SHP77 (cell line): ENCODE measurements around the gene WSB2.
"Not testable (repeated sequence)": the region's sequence is repeated elsewhere in the genome, so short reads cannot be mapped to it uniquely, and the experiment has no call there.

Experiments
- DNase-seq, 2 experiments: peaks; one replicate each; lab custom pipeline; 2025; lab: John Stamatoyannopoulos, UW

WSB2 gene

DNA sequence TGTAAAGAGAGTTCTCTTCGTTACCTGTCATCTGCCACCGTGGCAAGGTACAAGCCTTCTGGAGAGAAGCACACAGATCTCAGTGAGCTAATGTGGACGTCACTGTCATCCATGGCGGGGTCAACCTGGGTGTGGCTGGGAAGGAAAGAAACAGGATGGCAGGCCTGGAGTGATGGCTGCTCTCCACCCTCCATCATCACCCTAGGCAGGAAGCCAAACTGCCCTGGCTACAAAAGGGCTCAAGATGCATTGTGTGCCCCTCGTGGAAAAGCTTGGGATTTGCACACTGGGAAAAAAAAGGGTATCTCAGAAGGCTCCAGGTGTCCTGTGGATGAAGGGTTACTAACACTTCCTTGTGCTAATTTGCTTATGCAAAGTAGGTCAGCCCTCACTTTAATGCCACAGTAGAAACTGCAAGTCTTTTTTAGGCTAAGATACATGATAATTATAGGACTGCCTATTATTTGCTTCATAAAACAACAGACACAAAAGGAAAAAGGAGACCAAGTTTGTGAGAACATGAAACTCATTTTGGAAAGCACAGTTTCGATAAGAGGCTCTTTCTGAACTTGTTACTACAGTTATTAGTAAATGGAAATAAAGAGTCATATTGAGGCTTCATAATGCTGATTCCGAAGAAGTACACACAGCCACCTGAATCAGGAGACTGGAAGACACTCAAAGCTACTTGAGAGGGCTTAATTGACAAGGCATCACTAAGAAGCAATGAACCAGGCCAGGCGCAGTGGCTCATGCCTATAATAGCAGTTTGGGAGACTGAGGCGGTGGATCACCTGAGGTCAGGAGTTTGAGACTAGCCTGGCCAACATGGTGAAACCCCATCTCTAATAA, 25.6 kb downstream of the WSB2 start:
- peak; percentile 27 to 29 for DNase-seq

DNA sequence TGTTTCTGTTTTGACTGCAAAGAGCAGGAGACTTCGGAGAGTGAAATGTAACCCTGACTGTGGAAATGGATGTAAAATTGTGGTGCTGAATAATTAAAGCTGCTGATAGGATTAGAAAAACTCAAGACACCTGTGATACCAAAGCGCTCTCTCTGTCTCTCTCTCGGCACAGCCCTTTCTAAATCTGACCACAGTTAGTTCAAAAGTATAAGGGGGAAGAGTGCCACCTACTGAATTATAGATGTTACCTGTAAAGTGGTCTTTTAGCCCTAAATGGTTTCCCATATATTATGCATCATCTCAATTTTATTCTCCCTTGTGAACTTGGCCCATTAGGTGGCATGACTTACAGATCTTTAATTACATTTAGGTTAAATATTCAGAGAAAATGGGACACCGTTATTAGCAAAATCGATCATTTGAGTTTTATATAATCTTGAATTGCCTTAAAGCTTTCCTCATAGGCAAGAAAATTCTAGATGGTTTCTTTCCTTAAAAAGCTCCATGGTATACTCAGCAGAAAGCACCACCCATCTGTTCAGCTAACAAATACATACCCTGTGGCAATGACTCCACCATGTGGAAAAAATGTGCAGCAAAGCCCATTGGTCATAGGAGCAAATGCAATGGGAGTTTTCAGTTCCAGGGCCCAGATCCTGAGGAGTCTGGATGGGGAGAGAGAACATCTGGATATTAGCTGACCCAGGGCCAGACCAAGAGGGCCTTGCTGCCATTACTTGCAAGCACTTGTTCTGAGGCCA, 26.4 kb downstream of the WSB2 start:
- DNase-seq: peak in 1 of 2 experiments; percentile 29

DNA sequence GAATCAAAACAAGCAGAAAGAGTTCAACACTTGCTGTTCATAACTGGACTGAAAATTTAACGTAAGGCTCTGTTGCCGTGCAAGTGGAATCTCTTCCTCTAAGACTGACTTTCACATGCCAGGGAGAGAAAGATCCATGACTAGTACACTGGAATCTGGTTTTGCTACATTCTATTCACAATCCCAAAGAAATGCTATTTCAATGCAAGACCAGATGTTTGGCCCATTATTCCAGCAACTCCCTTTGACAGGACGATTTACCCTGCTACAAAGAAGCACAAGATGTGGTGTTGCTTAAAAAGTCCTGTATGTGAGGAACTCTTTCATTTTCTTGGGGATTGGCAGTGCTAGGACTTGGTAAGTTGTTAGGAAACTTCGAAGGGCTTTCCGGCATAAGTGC, 27.1 kb downstream of the WSB2 start:
- no peak for DNase-seq

DNA sequence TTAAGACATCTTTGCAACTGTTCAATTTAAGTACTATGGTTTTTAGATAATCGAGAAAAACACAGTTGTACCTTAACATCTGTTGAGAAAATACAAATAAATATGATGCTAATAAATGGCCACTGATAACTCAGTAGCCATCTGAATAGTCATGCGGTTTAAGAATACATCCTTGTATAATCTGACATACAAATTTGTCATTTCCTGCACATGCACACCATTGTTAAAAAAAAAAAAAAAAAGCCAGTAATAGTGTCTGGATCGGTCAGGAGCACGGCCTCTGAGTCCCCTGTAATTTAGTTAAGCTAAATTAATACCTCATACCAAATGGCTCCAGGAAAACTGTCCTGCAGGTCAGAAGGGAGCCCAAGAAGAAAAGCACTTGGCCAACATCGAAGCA, 27.7 kb downstream of the WSB2 start:
- DNase-seq: no peak

DNA sequence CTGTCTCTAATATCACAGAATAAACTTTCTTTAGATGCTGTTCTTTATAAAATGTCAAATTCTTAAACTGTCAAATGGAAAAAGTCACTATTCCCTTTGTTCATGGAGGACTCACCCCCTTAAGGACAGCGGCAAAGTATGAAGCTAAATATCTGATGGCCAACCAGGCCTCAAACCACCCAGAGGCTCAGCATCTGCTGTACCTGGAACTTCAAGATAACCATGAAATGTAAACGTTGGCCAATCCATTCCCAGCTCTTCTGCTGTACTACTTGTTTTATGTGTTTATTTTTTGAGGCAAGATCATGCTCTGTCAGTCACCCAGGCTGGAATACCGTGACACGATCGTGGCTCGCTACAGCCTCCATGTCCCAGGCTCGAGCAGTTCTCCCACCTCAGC, 28.8 kb downstream of the WSB2 start:
- no peak for DNase-seq

DNA sequence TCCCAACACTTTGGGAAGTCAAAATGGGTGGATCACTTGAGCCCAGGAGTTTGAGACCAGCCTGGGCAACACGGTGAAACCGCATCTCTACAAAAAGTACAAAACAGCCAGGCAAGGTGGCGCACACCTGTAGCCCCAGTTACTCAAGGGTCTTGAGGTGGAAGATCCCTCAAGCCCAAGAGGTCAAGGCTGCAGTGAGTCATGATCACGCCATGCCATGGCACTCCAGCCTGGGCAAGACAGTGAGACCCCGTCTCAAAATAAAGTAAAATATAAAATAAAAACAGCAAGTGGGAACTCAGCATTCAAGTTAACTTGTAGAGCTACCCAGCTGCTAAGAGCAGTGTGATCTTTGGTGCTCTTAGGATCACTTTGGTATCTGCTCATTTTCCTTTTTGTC, 31.8 kb downstream of the WSB2 start:
- DNase-seq: no peak

DNA sequence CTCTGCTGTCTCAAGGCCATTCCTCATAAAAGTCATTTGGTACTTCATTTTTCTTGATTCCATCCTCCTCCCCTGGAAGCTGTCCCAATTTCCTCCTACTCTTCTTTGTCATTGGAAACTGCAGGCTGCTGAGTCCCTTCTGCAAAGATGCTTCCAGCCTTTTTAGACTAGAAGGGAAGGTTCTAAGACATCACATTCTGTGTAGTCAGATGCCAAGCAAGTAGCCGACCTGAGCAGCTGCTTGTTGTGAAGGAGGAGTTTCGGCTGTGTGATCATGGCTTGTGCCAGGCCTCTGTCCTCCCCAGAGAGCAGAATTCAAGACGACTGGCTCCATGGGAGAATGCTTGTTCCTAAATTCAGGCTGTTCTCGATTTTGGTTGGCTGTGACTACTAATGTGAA, 35.8 kb downstream of the WSB2 start:
- no peak for DNase-seq

DNA sequence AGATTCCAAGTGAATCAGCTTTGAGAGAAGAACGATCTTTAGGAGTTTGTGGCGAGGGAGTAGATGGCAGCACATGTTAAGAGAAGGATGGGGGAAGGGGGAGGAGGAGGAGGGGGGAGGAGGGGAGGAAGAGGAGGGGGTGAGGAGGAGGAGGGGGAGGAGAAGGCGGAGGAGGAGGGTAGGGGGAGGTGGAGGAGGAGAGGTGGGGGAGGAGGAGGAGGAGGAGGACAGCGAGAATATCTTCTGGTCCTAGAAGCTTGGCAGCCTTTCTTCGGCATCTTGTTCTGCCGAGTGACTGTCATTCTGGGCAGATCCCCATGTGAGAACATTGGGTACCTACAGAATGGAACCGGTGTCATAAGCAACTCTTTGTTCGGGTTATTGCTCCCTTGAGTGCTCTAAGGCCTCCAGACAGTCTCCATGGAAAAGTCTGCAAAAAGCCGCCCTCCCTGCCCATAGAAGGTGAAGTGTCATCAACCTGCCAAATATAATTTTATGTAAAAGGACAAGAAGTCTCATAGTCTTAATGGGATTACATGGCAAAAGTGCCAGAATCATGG, 37.6 kb downstream of the WSB2 start:
- no peak for DNase-seq

DNA sequence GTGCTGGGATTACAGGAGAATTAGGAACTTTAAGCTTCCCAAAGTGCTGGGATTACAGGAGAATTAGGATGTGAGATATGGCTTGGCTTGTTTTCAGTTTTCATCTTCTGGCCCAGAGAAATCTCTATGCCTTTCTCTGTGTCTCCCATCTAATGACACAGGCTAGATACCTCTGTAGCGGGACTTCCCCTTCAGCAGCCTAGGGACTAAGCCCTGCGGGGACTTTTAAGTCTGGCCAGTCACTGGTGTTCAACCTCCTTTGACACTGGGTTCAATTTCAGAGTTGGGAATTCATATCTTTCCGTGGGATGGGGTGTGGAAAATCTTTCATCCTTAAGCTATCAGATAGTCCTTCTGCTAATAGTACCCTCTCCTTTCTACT, 38.3 kb downstream of the WSB2 start:
- DNase-seq: no peak

DNA sequence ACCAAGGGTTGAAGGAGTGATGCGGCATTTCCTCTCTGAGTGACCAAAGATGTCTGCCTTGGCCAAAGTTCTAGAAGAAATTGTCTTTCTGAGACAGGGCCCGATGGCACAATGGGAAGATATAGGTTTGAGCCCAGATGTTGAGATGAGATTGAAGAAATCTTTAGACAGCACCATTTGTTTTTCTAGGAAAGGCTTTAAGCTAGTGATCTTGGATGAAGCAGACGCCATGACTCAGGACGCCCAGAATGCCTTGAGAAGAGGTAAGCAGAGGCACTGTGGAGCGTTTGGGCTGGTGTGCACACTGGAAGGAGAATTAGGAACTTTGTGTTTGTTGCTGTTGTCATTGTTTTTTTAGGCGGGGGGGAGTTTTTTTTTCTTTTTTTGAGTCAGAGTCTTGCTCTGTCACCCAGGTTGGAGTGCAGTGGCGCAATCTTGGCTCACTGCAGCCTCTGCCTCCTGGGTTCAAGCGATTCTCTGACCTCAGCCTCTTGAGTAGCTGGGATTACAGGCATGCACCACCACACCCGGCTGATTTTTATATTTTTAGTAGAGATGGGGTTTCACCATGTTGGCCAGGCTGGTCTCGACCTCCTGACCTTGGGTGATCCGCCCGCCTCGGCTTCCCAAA, 38.8 kb downstream of the WSB2 start:
- DNase-seq: not testable (repeated sequence)

DNA sequence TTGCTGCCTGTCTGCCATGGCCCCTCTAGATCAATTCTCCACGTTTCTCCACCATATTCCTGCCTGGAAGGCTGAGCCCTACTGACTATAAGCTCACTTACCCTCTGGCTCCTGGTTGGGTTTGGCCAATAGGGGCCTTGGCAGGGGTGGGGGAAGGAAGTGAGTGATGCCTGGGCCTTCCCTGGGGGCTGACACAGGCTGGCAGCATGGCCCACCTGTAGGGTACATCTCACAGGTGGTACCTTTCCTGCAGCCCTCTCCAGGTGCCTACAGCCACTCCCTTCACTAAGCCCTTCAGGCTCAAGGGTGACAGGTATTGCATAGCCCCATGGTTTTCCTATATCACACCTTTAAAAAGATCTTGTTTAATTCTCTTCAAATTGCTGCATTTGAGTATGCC, 40.9 kb downstream of the WSB2 start:
- no peak for DNase-seq

DNA sequence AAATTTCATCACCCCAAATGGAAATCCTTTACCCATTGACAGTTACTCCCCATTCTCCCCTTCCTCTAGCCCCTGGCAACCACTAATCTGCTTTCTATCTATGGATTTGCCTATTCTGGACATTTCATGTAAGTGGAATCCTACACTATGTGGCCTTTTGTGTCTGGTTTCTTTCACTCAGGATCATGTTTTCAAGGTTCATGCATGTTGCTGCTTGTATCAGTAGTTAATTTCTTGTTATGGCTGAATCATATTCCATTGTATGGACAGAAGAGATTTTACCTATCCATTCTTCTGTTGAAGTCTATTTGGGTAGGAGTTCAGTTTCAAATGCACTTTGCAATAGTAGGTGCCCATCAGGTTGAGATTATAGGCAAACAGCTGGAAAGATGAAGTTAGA, 43.1 kb downstream of the WSB2 start:
- no peak for DNase-seq

DNA sequence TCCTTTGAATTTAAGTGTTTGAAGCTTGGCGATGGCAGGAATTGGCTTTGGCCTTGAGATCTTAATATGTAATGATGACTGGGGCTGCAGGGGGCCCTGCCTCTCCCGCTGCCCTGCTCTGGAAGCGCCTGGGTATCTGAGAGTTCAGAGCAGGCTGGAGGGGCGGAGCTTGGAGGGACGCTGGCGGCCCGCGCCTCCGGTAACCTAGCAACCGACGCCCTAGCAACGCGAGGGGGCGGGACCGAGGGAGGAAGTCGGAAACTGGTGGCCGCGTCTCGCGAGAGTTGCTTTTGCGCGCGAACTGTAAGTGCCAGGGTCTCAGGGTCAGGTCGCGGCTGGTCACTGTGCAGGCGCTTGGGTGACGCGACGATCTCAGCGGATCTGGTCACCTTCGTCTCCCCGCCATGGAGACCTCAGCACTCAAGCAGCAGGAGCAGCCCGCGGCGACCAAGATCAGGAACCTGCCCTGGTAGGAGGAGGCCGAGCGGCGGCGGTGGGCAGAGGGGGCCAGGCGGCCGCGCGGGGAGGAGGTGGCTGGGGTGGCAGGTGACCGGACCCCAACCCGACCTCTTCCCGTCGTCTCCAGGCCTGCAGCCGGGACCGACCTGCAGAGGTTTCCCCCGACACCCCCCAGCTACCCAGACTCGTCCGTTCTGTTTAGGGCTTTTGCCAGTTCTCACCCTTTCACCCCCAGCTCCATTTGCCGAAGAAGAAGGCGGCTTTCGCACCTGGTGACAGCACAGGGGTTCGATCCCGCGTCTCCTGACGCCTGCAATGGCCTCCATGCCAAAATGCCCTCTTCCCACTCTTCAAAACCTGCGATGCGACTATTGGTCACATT, 44.3 kb downstream of the WSB2 start, which contains the start of gene RFC5:
TSS of gene RFC5 (plus strand) at position 280 of the 841 bp plus-strand sequence. CDS start at position 405, 125 bp downstream.
- DNase-seq: peak; percentile 99 to 100

DNA sequence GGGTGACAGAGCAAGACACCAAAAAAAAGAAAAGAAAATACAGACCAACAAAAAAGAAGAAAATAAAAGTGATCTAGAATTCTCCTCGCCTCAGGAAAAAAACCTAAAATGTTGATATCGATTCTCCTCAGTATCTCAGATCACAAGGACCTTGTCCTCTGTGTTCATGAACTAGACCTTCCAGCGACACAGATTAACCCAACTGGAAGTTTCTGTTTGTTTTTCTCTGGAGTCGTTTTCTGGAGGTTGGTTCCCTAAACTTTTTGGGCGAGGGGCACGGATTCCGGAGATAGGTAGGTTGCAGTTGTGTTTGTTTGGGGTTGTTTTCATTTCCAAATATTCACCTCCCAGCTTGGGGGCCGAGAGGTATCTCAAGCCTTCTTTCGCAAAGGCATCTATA, 45.0 kb downstream of the WSB2 start:
- no peak for DNase-seq

DNA sequence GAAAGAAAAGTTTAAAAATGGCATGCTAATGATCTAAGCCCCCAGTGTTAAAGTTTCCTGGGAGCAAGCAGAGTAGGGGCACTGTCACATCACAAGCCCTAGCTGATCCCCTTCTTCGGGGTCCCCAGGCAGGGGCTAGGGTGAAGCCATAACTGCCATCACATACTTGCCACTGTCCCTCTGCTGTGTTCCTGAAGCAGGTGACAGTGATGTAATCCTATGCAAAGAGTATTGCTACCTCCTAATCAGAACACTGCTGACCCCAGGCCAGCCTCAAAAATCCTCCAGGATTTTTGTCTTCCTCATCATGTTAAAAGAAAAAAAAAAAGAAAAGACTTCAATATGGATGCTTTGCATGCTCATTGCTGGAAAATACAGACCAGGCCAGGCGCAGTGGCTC, 45.7 kb downstream of the WSB2 start:
- no peak for DNase-seq

DNA sequence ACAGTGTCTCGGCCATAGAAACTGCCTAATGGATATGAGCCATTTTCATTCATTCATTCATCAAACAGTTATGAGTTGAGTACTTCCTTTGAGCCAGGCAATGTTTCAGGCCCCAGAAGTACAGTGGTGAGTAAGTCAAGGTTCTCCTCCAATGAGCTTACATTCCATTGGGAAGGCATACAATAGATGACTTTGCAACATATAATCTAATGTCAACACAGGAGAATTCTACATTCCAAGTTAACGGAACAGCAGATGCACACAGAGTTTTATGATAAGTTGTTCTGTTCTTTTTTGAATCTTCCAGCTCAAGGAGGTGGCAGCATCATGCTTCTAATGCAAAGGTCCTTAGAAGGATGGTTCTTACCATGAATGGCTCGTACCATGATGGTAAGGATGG, 47.7 kb downstream of the WSB2 start:
- no peak for DNase-seq

DNA sequence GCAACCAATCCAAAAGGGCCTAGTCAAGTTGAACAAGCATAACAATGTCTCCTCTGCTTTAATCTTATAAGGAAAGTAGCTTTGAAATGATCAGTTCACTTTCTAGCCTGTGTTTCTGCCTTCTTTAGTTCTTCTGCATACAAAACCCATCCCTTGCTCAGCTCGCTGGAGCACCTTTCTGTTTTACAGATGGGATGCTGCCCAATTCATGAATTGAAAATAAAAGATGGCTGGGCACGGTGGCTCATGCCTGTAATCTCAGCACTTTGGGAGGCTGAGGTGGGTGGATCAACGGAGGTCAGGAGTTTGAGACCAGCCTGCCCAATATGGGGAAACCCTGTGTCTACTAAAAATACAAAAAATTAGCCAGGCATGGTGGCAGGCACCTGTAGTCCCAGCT, 49.0 kb downstream of the WSB2 start:
- no peak for DNase-seq

DNA sequence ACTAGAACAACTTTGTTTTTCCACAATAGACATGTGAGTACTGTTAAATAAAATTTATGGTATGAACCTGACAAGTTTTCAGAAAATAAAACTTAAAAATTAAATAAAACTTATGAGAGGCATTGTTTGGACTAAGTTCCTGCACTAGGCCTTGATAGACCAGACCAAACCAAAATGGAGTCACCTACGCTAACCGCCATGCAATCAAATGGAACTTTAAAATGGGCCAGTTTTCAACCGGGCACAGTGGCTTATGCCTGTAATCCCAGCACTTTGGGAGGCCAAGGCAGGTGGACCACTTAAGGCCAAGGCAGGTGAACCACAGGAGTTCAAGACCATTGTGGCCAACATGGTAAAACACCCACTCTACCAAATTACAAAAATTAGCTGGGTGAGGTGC, 49.6 kb downstream of the WSB2 start:
- no peak for DNase-seq

DNA sequence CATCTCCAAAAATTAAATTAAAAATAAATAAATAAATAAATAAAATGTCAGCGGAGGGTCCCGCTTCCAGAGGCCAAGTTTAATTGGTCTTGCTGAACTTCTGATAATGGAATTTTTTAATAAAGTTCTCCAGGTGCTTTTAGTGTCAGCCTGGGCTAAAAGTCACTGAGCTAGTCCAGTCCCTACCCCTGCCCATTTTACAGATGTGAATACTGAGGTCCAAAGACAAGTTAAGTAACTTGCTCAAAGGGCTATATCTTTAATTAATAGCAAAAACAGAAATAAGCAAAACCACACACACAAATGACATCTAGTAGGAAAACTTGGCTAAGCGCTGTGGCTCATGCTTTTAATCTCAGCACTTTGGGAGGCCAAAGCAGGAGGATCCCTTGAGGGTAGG, 50.1 kb downstream of the WSB2 start:
- no peak for DNase-seq

DNA sequence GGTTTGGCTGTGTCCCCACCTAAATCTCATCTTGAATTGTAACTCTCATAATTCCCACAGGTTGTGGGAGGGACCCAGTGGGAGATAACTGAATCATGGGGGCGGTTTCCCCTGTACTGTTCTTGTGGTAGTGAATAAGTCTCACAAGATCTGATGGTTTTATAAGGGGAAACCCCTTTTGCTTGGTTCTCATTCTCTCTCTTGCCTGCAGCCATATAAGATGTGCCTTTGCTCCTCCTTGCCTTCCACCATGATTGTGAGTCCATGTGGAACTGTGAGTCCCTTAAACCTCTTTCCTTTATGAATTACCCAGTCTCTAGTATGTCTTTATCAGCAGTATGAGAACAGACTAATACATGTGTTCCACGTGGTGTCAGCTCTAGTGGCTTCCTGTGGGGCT, 61.2 kb downstream of the WSB2 start:
- DNase-seq: not testable (repeated sequence)

DNA sequence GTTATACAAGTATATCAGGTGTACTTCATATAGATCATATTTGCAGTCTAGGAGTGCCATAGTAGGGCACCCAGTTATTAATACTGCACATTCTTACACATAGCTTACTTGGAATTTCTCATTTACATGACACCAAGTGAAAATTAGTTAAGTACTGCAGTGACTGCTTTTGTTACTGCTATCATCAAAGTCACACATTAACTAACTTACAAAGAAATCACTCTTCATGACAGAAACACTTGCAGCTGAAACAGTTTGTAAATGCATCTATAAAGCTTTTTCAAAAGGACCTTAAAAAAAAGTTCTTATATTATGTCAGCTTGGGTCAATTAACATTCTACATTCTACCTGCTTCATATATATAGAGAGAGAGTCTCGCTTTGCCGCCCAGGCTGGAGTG, 62.3 kb downstream of the WSB2 start:
- DNase-seq: no peak
